ENCODE results near the gene POLE2.

The POLE2 gene

GRCh38 chr14:49612671-49613070 lies 75.3 kb downstream of the POLE2 start:
- no peak for TF ChIP-seq CTCF (IDR thresholded peaks at IDR 0.05; ENCODE audit: low read depth, low read length, missing control alignments)
- DNase-seq (ENCODE audit: low read depth), result no peak
- no peak overlapping the region for H3K4me3 ChIP-seq (ENCODE audit: low read depth, low read length)

GRCh38 chr14:49612251-49612650 lies 75.8 kb downstream of the POLE2 start:
- H3K4me3 ChIP-seq (ENCODE audit: low read depth, low read length), result no peak overlapping the region
- no peak for DNase-seq (ENCODE audit: low read depth)
- no peak for TF ChIP-seq CTCF (IDR thresholded peaks at IDR 0.05; ENCODE audit: low read depth, low read length, missing control alignments)

DNA sequence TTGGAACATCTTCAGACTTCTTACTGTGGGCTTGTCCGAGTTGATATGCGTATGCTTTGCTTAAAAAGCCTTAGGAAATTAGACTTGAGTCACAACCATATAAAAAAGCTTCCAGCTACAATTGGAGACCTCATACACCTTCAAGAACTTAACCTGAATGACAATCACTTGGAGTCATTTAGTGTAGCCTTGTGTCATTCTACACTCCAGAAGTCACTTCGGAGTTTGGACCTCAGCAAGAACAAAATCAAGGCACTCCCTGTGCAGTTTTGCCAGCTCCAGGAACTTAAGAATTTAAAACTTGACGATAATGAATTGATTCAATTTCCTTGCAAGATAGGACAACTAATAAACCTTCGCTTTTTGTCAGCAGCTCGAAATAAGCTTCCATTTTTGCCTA lies 80.4 kb downstream of the POLE2 start:
- TF ChIP-seq CTCF (IDR thresholded peaks at IDR 0.05; ENCODE audit: low read depth, low read length, missing control alignments), result no peak
- no peak overlapping the region for H3K4me3 ChIP-seq (ENCODE audit: low read depth, low read length)
- DNase-seq (ENCODE audit: low read depth), result no peak

GRCh38 chr14:49598485-49599300 lies 89.3 kb downstream of the POLE2 start, which contains the start of gene LRR1:
Gene LRR1 (plus strand): TSS chr14:49598940. CDS start chr14:49599021, 81 bp downstream.
- no peak for TF ChIP-seq CTCF (IDR thresholded peaks at IDR 0.05; ENCODE audit: low read depth, low read length, missing control alignments)
- no peak for DNase-seq (ENCODE audit: low read depth)
- peak within 1 kb of the TSS; percentile 92 for H3K4me3 ChIP-seq (ENCODE audit: low read depth, low read length)

- no peak for TF ChIP-seq CTCF (IDR thresholded peaks at IDR 0.05; ENCODE audit: low read depth, low read length, missing control alignments)
- no peak for DNase-seq (ENCODE audit: low read depth)
- peak overlapping the region; percentile 92 for H3K4me3 ChIP-seq (ENCODE audit: low read depth, low read length)
These were observed 89.9 kb downstream of the POLE2 start for GRCh38 chr14:49598189-49598484.

GRCh38 chr14:49594347-49595091 lies 93.5 kb downstream of the POLE2 start:
- peak; percentile 72 for DNase-seq (ENCODE audit: low read depth)
- no peak for TF ChIP-seq CTCF (IDR thresholded peaks at IDR 0.05; ENCODE audit: low read depth, low read length, missing control alignments)
- no peak overlapping the region; the same call in 1 of the 2 replicates for H3K4me3 ChIP-seq (ENCODE audit: low read depth, low read length)

All from GM12864 (cell line).